ENCODE measurements around the gene MYMX. TPM values are rescaled to one million over a fixed set of nuclear protein-coding genes. Genes with fewer than 3 reads are reported as not detected.
"Not testable (repeated sequence)": the region's sequence is repeated elsewhere in the genome, so short reads cannot be mapped to it uniquely, and the experiment has no call there.

MYMX gene
- total and polyA plus RNA-seq, 4 donors: 0.14 TPM; not detected in 3

DNA sequence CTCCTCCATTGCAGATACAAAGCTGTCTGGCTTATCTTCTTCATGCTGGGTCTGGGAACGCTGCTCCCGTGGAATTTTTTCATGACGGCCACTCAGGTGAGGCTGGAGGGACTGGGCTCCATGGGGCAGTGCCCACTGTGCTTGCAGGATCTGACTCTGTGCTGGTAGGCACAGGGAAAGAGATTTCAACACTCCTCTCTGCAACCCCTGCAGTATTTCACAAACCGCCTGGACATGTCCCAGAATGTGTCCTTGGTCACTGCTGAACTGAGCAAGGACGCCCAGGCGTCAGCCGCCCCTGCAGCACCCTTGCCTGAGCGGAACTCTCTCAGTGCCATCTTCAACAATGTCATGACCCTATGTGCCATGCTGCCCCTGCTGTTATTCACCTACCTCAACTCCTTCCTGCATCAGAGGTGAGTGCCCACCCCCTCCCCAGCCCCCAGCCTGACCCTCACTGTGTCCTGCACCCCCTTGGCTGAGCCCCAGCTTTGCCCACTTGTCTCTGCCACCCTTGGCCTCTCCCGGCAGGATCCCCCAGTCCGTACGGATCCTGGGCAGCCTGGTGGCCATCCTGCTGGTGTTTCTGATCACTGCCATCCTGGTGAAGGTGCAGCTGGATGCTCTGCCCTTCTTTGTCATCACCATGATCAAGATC is 12.8 kb downstream of the MYMX start (continued):
- TF ChIP-seq, protein P1, sequence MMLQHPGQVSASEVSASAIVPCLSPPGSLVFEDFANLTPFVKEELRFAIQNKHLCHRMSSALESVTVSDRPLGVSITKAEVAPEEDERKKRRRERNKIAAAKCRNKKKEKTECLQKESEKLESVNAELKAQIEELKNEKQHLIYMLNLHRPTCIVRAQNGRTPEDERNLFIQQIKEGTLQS (IDR thresholded peaks at IDR 0.05): peak; percentile 26
- peak; percentile 63 to 79 for TF ChIP-seq HNF4A (conservative IDR thresholded peaks at IDR 0.05)
- TF ChIP-seq TAF1 (conservative IDR thresholded peaks at IDR 0.05): no peak
- no peak for TF ChIP-seq FOXA2 (IDR thresholded peaks at IDR 0.05)

DNA sequence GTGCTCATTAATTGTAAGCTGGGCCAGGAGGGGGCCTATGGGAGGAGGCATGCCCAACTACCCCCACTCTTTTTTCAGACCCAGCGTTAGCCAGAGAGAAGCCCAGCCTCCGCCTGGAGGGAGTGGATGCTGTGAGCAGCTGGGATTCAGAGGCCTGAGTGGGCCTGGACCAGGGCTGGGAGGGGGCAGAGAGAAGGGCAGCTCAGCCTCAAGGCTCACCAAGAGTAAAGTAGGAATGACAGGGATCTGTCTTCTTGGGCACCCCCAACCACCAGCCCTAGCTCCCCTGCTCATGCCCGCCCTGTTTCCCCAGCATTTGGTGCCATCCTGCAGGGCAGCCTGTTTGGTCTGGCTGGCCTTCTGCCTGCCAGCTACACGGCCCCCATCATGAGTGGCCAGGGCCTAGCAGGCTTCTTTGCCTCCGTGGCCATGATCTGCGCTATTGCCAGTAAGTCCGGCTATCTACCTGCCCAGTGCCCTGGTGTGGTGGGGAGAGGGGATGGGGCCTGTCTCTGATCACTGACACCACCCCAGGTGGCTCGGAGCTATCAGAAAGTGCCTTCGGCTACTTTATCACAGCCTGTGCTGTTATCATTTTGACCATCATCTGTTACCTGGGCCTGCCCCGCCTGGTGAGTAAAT is 13.4 kb downstream of the MYMX start:
- no peak for TF ChIP-seq GABPA (IDR thresholded peaks at IDR 0.05 in 1 of 2, conservative IDR thresholded peaks at IDR 0.05 in 1 of 2)
- TF ChIP-seq, protein P2, sequence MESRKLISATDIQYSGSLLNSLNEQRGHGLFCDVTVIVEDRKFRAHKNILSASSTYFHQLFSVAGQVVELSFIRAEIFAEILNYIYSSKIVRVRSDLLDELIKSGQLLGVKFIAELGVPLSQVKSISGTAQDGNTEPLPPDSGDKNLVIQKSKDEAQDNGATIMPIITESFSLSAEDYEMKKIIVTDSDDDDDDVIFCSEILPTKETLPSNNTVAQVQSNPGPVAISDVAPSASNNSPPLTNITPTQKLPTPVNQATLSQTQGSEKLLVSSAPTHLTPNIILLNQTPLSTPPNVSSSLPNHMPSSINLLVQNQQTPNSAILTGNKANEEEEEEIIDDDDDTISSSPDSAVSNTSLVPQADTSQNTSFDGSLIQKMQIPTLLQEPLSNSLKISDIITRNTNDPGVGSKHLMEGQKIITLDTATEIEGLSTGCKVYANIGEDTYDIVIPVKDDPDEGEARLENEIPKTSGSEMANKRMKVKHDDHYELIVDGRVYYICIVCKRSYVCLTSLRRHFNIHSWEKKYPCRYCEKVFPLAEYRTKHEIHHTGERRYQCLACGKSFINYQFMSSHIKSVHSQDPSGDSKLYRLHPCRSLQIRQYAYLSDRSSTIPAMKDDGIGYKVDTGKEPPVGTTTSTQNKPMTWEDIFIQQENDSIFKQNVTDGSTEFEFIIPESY (IDR thresholded peaks at IDR 0.05): no peak
- TF ChIP-seq JUND (IDR thresholded peaks at IDR 0.05): no peak
- TF ChIP-seq YY1 (IDR thresholded peaks at IDR 0.05): no peak
- TF ChIP-seq, protein P3, sequence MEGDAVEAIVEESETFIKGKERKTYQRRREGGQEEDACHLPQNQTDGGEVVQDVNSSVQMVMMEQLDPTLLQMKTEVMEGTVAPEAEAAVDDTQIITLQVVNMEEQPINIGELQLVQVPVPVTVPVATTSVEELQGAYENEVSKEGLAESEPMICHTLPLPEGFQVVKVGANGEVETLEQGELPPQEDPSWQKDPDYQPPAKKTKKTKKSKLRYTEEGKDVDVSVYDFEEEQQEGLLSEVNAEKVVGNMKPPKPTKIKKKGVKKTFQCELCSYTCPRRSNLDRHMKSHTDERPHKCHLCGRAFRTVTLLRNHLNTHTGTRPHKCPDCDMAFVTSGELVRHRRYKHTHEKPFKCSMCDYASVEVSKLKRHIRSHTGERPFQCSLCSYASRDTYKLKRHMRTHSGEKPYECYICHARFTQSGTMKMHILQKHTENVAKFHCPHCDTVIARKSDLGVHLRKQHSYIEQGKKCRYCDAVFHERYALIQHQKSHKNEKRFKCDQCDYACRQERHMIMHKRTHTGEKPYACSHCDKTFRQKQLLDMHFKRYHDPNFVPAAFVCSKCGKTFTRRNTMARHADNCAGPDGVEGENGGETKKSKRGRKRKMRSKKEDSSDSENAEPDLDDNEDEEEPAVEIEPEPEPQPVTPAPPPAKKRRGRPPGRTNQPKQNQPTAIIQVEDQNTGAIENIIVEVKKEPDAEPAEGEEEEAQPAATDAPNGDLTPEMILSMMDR (IDR thresholded peaks at IDR 0.05; ENCODE audit: low read depth, low read length, missing input control): no peak
- TF ChIP-seq TAF1 (conservative IDR thresholded peaks at IDR 0.05): no peak
- no peak for TF ChIP-seq RAD21 (IDR thresholded peaks at IDR 0.05)
- TF ChIP-seq, protein P1 (IDR thresholded peaks at IDR 0.05): no peak
- TF ChIP-seq NR2F2 (IDR thresholded peaks at IDR 0.05): no peak
- TF ChIP-seq FOXA2 (IDR thresholded peaks at IDR 0.05): no peak
- no peak for TF ChIP-seq EGR1 (IDR thresholded peaks at IDR 0.05; ENCODE audit: low read depth in 2 of 2)
- TF ChIP-seq HNF4A (conservative IDR thresholded peaks at IDR 0.05): no peak
- Histone ChIP-seq H3K27me3 (ENCODE audit: control insufficient read depth in 4 of 4, insufficient read depth in 4 of 4, low read length in 3 of 4) (no peaks in the 10 kb centered on the region), H3K9me3 (ENCODE audit: control insufficient read depth in 4 of 4, low read length in 3 of 4) (no peaks in the 10 kb centered on the region), H3K4me1 (ENCODE audit: control insufficient read depth in 4 of 4, insufficient read depth in 4 of 4, low read length in 3 of 4) (peaks cover 44 to 92% (median 81%) of the 10 kb centered on the region in 4 donors), H3K27ac (ENCODE audit: low read depth in 1 of 2, low read length in 2 of 2) (peak overlapping the region; percentile 69 to 75), H3K4me3 (ENCODE audit: low read depth in 1 of 3, low read length in 3 of 3) (no peak overlapping the region), H3K36me3 (ENCODE audit: control insufficient read depth in 4 of 4, insufficient read depth in 3 of 4, low read depth in 1 of 4, low read length in 3 of 4) (peaks cover 0 to 4% (median 2%) of the 10 kb centered on the region in 4 donors), H3K9ac (ENCODE audit: low read depth in 1 of 2, low read length in 2 of 2) (peak overlapping the region in 1 of 2 donors; percentile 10)
- 93% methylated on average over 10 of the region's 10 CpGs for WGBS
- DNase-seq (ENCODE audit: low spot score): no peak

DNA sequence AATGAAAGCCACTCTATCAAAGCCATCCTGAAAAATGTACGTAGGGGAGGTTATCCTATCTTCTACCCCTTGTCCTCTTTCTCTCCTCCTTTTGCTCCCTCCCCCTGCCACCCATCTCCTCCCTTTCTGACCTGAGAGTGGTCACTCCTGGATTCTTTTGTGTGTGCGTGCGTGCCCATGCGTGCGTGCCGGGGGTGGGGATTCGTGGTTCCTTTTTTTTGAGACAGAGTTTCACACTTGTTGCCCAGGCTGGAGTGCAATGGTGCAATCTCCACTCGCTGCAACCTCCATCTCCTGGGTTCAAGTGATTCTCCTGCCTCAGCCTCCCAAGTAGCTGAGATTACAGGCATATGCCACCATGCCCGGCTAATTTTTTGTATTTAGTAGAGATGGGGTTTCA is 14.7 kb downstream of the MYMX start:
- WGBS: 92% methylated on average over 9 of the region's 9 CpGs
- H3K4me3 ChIP-seq (ENCODE audit: low read depth in 1 of 3, low read length in 3 of 3); H3K9me3 ChIP-seq (ENCODE audit: control insufficient read depth in 4 of 4, low read length in 3 of 4); H3K9ac ChIP-seq (ENCODE audit: low read depth in 1 of 2, low read length in 2 of 2); DNase-seq (ENCODE audit: low spot score); H3K27ac ChIP-seq (ENCODE audit: low read depth in 1 of 2, low read length in 2 of 2); H3K27me3 ChIP-seq (ENCODE audit: control insufficient read depth in 4 of 4, insufficient read depth in 4 of 4, low read length in 3 of 4); H3K36me3 ChIP-seq (ENCODE audit: control insufficient read depth in 4 of 4, insufficient read depth in 3 of 4, low read depth in 1 of 4, low read length in 3 of 4): not testable (repeated sequence)
- H3K4me1 ChIP-seq (ENCODE audit: control insufficient read depth in 4 of 4, insufficient read depth in 4 of 4, low read length in 3 of 4): peaks cover 41 to 90% (median 79%) of the 10 kb centered on the region in 4 donors

Data from liver (tissue), 9 donors.